ENCODE data around the gene E4F1. TPM values are rescaled to one million over a fixed set of nuclear protein-coding genes. Genes with fewer than 3 reads are reported as not detected.
A peak's percentile ranks its signal among the peaks of the same experiment; 100 is the strongest.

The E4F1 gene
- total and polyA plus RNA-seq, 7 donors: 11.1 to 22.9 (median 16.8) TPM

- H3K27me3 ChIP-seq (ENCODE audit: insufficient read depth in 3 of 3, low read length in 2 of 3): no peaks in the 10 kb centered on the region
- H3K4me3 ChIP-seq: no peak overlapping the region
- no peak overlapping the region for H3K27ac ChIP-seq
- intact Hi-C loops (cut with DNase I): no loop called here
- H3K36me3 ChIP-seq (ENCODE audit: insufficient read depth in 1 of 2, low read depth in 1 of 2): peaks cover 3 to 73% of the 10 kb centered on the region in 2 donors
- H3K9me3 ChIP-seq: no peaks in the 10 kb centered on the region
- H3K4me1 ChIP-seq: no peaks in the 10 kb centered on the region
- DNase-seq: no peak
- 94 to 96% (median 95%) methylated on average over 23 of the region's 23 CpGs for WGBS, 3 donors
- no peak for ATAC-seq
- TF ChIP-seq CTCF (IDR thresholded peaks at IDR 0.05): no peak
Observed at GRCh38 chr16:2176047-2176446, 47.3 kb upstream of the E4F1 start.

DNA sequence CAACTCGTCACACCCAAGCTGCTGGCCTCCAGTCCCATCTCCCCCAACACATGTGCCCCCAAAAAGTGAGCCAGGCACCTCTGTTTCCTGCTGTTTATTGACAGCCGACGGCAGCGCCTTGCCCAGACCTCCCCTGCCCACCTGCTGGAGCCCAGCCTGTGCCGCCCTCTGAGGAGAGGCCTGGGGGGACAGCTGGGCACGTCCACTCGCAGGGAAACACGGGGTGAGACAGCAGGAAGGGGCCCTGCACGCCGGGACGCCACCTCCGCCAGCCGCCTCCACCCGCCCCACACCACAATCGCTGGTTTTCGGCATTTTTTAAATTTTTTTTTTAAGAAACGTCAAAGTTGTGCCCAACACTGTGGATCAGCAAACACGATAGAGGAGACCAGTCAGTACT is 46.3 kb upstream of the E4F1 start:
- Histone ChIP-seq H3K27ac (no peak overlapping the region), H3K4me1 (no peaks in the 10 kb centered on the region), H3K36me3 (ENCODE audit: insufficient read depth in 1 of 2, low read depth in 1 of 2) (peaks cover 3 to 62% of the 10 kb centered on the region in 2 donors), H3K27me3 (ENCODE audit: insufficient read depth in 3 of 3, low read length in 2 of 3) (no peaks in the 10 kb centered on the region), H3K4me3 (no peak overlapping the region), H3K9me3 (no peaks in the 10 kb centered on the region)
- ATAC-seq (no peak), DNase-seq (no peak)
- 87 to 90% (median 87%) methylated on average over 18 of the region's 18 CpGs for WGBS, 3 donors
- TF ChIP-seq CTCF (IDR thresholded peaks at IDR 0.05): no peak
- intact Hi-C loops (cut with DNase I): no loop called here

GRCh38 chr16:2177561-2177960 is 45.8 kb upstream of the E4F1 start:
- intact Hi-C loops (cut with DNase I): no loop called here
- WGBS, 3 donors: 92 to 95% (median 94%) methylated on average over 20 of the region's 20 CpGs
- no peak overlapping the region for H3K27ac ChIP-seq
- H3K36me3 ChIP-seq (ENCODE audit: insufficient read depth in 1 of 2, low read depth in 1 of 2): peaks cover 3 to 58% of the 10 kb centered on the region in 2 donors
- DNase-seq: no peak
- no peaks in the 10 kb centered on the region for H3K4me1 ChIP-seq
- no peak overlapping the region for H3K4me3 ChIP-seq
- TF ChIP-seq CTCF (IDR thresholded peaks at IDR 0.05): no peak
- H3K9me3 ChIP-seq: no peaks in the 10 kb centered on the region
- no peak for ATAC-seq
- H3K27me3 ChIP-seq (ENCODE audit: insufficient read depth in 3 of 3, low read length in 2 of 3): no peaks in the 10 kb centered on the region

- Histone ChIP-seq H3K27ac (no peak overlapping the region), H3K27me3 (ENCODE audit: insufficient read depth in 3 of 3, low read length in 2 of 3) (no peaks in the 10 kb centered on the region), H3K4me1 (no peaks in the 10 kb centered on the region), H3K36me3 (ENCODE audit: insufficient read depth in 1 of 2, low read depth in 1 of 2) (peaks cover 3 to 48% of the 10 kb centered on the region in 2 donors), H3K9me3 (no peaks in the 10 kb centered on the region), H3K4me3 (no peak overlapping the region)
- WGBS, 3 donors: 31 to 52% (median 33%) methylated on average over 55 to 104 of the region's 106 CpGs
- no peak for TF ChIP-seq CTCF (IDR thresholded peaks at IDR 0.05)
- peak; percentile 15 to 77 (median 52) for ATAC-seq
- intact Hi-C loops (cut with DNase I): no loop called here
- DNase-seq: no peak
Observed at GRCh38 chr16:2178321-2179106, 44.9 kb upstream of the E4F1 start.

DNA sequence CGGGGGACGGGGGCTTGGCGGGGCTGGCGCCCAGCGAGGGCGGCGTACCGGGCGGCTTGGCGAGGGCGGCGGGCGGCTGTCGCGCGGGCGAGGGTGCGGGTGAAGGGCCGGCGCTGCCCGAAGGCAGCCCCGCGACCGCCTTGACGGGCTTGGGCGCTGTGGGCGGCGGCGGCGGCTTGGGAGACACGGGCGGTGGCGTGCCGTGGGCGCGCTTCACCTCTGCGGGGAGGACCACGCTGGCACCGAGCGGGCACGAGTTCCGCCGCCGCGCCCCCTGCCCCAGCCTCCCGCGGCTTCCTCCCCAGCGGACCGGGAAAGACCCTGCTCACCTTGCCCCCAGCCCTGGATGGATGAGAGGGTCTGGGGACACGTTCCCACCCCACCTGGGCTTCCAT is 44.3 kb upstream of the E4F1 start:
- Histone ChIP-seq H3K4me3 (no peak overlapping the region), H3K36me3 (ENCODE audit: insufficient read depth in 1 of 2, low read depth in 1 of 2) (peaks cover 3 to 42% of the 10 kb centered on the region in 2 donors), H3K4me1 (no peaks in the 10 kb centered on the region), H3K27ac (no peak overlapping the region), H3K27me3 (ENCODE audit: insufficient read depth in 3 of 3, low read length in 2 of 3) (no peaks in the 10 kb centered on the region), H3K9me3 (no peaks in the 10 kb centered on the region)
- 26 to 44% (median 35%) methylated on average over 26 to 50 of the region's 50 CpGs for WGBS, 3 donors
- DNase-seq (no peak), ATAC-seq (no peak)
- no peak for TF ChIP-seq CTCF (IDR thresholded peaks at IDR 0.05)
- intact Hi-C loops (cut with DNase I): no loop called here

All from psoas muscle (tissue), 8 donors.